Pancreas (tissue), 10 donors: ENCODE data around the gene MTUS2. TPM values are rescaled to one million over a fixed set of nuclear protein-coding genes. Genes with fewer than 3 reads are reported as not detected.
A peak's percentile ranks its signal among the peaks of the same experiment; 100 is the strongest.

Source experiments
- ATAC-seq, 4 donors: fragments of 200-7000 bp; cut with Tn5 transposase; one replicate each; pipeline versions ENCODE4 v1.8.0 to v1.9.1; 2020; ENCODE audit warnings: mild to moderate bottlenecking in 4 of 4, moderate library complexity in 4 of 4
- DNase-seq, 6 donors: peaks; one replicate each; pipeline ENCODE4 v3.0.0-alpha.2; 2020
- FAIRE-seq: peaks from 2 replicates; lab custom pipeline; 2012; peaks lifted over from hg19 to GRCh38; lab: Jason Lieb, UNC
- H3K27ac ChIP-seq, 4 donors: fragments of 200-600 bp; sonication (generic); 1 replicate in 3 of 4; 2 replicates in 1 of 4; pipeline versions ENCODE4 v1.5.0 to v1.8.0; 2020
- H3K27me3 ChIP-seq, 4 donors: fragments of 200-600 bp; one replicate each; pipeline ENCODE4 v1.8.0; 2021
- H3K36me3 ChIP-seq, 3 donors: fragments of 200-600 bp; sonication (generic) in 1 of 3; one replicate each; pipeline versions ENCODE4 v1.5.0 to v1.8.0; 2020 to 2021
- H3K4me1 ChIP-seq, 3 donors: fragments of 200-600 bp; one replicate each; pipeline ENCODE4 v1.8.0; 2021
- H3K4me3 ChIP-seq, 4 donors: fragments of 200-600 bp; sonication (generic) in 2 of 4; one replicate each; pipeline versions ENCODE4 v1.5.0 to v1.8.0; 2020 to 2021
- H3K9me3 ChIP-seq, 4 donors: fragments of 200-600 bp; one replicate each; pipeline ENCODE4 v1.8.0; 2021
- WGBS, 2 donors: extraction: QIAGEN DNeasy Blood & Tissue Kit; methylation state at CpG; one replicate each; pipeline ENCODE4 v1.1.7; 2013; 5-methylcytosine and 5-hydroxymethylcytosine counted together
- intact Hi-C, 3 donors: fragments of 100-400 bp; cut with DNase I; formaldehyde crosslinking; loops; one replicate each; pipeline versions ENCODE4 v1.11.1 to v1.14.2; 2022
- polyA plus RNA-seq, 2 donors: library from polyadenylated mRNA; stranded (reverse); fragments of 200-250 nt; gene quantifications; one replicate each; pipeline ENCODE4 v1.2.3, GENCODE V29; 2013
- total RNA-seq, 6 donors: library from RNA; stranded (reverse); fragmentation: NEBNext Ultra II Directional in 4 of 6; extraction: Animal tissue kit (Norgen Biotek cat#: 25700) in 4 of 6; gene quantifications; one replicate each; pipeline versions ENCODE4 v1.2.1 to v1.2.4, GENCODE V29; 2021 to 2023
- TF ChIP-seq, protein P1 (sequence below), 4 donors: fragments of 200-600 bp; sonication (generic) in 3 of 4; IDR thresholded peaks; one replicate each; pipeline versions ENCODE4 v1.5.0 to v1.8.0; 2021; ENCODE audit warnings: antibody characterized with exemption in 4 of 4
- donor health status: healthy with polysubstance abuse.
- donor health status: DM: no; HTN: no; CAD: no; lungs with moderate emphysema.
- donor health status: DM: no; HTN: no; CAD: no.
- donor health status: control.
- donor health status: control.
- donor health status: Bipolar disorder and iron deficiency.
- donor health status: DM: yes; HTN: yes; CAD: no.
- donor health status: DM: no; HTN: no; CAD: no.
- donor health status: DM: no; HTN: no; CAD: no.
- donor health status: DM: yes; HTN: yes; CAD: no.

The MTUS2 gene
- total and polyA plus RNA-seq, 8 donors, result 2.2 to 9.0 (median 4.8) TPM

DNA sequence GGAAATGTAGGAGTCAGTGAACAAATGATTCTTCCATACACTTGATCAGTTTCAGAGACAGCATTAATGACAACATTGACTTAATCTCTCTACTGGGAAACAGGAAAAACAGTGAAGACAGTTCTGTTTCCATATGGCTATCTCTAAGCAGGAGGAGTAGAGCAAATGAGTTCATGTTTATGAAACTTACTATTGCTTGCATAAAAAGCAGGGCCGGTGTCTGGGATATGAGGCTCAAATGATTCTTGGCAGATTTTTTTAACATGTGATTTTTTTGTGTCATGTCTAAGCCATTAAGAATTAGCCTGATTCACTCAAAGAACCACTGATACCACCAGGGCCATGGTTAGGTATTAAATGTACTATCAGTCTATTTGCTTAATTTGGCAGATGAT lies 633.5 kb downstream of the MTUS2 start:
- 55 to 77% methylated on average over 1 of the region's 1 CpG for WGBS, 2 donors
- no peaks in the 10 kb centered on the region for H3K9me3 ChIP-seq
- no peaks in the 10 kb centered on the region for H3K36me3 ChIP-seq
- FAIRE-seq (no peak), DNase-seq (no peak), ATAC-seq (no peak)
- H3K27ac ChIP-seq, result no peak overlapping the region
- H3K27me3 ChIP-seq, result no peaks in the 10 kb centered on the region
- intact Hi-C loops, result no loop called here
- TF ChIP-seq, protein P1, sequence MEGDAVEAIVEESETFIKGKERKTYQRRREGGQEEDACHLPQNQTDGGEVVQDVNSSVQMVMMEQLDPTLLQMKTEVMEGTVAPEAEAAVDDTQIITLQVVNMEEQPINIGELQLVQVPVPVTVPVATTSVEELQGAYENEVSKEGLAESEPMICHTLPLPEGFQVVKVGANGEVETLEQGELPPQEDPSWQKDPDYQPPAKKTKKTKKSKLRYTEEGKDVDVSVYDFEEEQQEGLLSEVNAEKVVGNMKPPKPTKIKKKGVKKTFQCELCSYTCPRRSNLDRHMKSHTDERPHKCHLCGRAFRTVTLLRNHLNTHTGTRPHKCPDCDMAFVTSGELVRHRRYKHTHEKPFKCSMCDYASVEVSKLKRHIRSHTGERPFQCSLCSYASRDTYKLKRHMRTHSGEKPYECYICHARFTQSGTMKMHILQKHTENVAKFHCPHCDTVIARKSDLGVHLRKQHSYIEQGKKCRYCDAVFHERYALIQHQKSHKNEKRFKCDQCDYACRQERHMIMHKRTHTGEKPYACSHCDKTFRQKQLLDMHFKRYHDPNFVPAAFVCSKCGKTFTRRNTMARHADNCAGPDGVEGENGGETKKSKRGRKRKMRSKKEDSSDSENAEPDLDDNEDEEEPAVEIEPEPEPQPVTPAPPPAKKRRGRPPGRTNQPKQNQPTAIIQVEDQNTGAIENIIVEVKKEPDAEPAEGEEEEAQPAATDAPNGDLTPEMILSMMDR (IDR thresholded peaks at IDR 0.05), result no peak
- no peaks in the 10 kb centered on the region for H3K4me1 ChIP-seq
- H3K4me3 ChIP-seq, result no peak overlapping the region

DNA sequence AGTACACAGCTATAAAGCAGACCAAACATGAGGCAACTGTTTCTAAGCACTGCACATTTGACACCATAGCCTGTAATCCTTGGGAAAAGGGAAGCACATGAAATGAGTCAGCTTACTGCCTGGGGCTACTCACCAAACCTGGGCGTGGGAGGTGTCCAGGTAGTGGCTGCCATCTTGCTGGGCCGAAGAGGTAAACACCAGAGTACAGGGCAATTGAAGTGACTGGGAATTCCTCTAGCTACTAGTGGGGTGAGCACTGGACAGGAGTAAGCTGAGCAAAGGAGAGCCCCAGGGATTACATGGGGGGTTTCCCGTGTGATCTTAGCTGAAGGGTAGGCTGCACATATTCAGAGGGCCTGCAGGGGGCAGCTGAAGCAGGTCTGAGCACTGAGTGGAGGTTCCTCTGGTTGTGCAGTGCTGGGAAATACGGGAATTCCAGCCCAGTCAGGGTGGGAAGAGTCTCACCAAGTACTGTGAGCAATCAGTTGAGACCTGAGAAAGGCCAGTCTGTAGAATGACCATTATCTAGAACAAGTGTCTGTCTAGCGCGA lies 634.9 kb downstream of the MTUS2 start:
- no peak overlapping the region for H3K27ac ChIP-seq

DNA sequence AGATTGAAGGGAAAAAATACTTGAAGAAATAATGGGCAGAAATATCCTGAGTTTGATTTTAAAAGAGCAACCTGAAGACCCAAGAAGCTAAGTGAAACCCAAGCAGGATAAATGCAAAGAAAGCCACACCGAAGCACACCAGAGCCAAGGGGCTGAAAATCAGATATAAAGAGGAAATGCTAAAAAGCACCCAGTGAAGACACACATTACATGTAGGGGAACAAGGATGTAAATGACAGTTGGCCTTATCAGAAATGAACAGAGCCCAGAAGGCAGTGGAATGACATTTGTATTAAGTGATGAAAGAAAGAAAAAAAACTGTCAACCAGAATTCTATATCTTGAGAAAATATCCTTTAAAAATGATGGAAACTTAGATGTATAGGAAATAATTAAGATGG lies 636.3 kb downstream of the MTUS2 start:
- FAIRE-seq, result no peak
- TF ChIP-seq, protein P1 (IDR thresholded peaks at IDR 0.05), result no peak
- Histone ChIP-seq H3K9me3 (no peaks in the 10 kb centered on the region), H3K4me3 (no peak overlapping the region), H3K4me1 (no peaks in the 10 kb centered on the region), H3K27ac (no peak overlapping the region), H3K36me3 (no peaks in the 10 kb centered on the region), H3K27me3 (no peaks in the 10 kb centered on the region)
- no peak for DNase-seq
- no peak for ATAC-seq
- intact Hi-C loops, result no loop called here
- 92 to 93% methylated on average over 1 of the region's 1 CpG for WGBS, 2 donors

More for the DNA sequence above, 634.9 kb downstream of the MTUS2 start:
- Histone ChIP-seq H3K9me3 (no peaks in the 10 kb centered on the region), H3K4me3 (no peak overlapping the region), H3K4me1 (no peaks in the 10 kb centered on the region), H3K36me3 (no peaks in the 10 kb centered on the region), H3K27me3 (no peaks in the 10 kb centered on the region)
- WGBS, 2 donors, result 55 to 67% methylated on average over 6 of the region's 6 CpGs
- TF ChIP-seq, protein P1 (IDR thresholded peaks at IDR 0.05), result no peak
- FAIRE-seq, result no peak
- intact Hi-C loops, result no loop called here
- no peak for DNase-seq
- peak in 3 of 4 donors; percentile 35 to 71 (median 56) for ATAC-seq

DNA sequence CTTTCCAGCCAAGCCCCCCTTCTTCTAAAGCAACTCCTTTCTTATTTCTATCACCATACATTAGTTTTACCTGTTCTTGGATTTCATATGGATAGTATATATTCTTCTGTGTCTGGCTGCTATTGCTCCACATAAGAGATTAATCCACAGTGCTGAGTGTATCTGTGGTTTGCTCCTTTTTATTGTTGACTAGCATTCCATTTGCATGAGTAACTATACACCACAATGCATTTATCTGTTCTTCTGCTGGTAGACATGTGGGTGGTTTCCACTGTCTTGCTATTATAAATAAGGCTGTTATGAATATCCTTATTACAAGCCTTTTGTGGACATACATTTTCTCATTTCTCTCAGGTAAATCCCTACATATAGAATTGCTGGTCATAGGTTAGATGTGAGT lies 637.2 kb downstream of the MTUS2 start:
- no peak overlapping the region for H3K27ac ChIP-seq
- FAIRE-seq, result no peak
- H3K4me3 ChIP-seq, result no peak overlapping the region
- peak in 2 of 4 donors; percentile 29 to 46 for ATAC-seq
- H3K27me3 ChIP-seq, result no peaks in the 10 kb centered on the region
- no peaks in the 10 kb centered on the region for H3K36me3 ChIP-seq
- H3K9me3 ChIP-seq, result no peaks in the 10 kb centered on the region
- intact Hi-C loops, result no loop called here
- TF ChIP-seq, protein P1 (IDR thresholded peaks at IDR 0.05), result no peak
- H3K4me1 ChIP-seq, result no peaks in the 10 kb centered on the region
- no peak for DNase-seq

DNA sequence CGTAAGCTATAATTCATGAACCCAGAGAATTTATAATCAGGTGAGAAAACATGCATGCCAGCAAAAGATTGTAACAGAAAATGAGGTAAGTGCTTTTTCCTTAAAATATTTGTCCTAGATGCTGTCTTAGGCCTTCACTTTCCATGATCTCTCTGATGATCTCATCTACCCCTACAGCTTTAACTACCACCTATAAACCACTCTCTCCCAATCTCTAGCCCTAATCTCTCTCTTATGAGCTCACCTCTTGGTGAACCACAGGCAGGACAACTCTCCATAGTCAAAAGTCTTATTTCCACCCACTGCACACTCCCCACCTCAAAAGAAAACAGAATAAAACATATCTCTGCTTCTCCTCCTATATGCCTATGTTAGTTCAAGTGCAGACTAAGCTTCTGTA lies 638.3 kb downstream of the MTUS2 start:
- FAIRE-seq (no peak), DNase-seq (no peak), ATAC-seq (no peak)
- TF ChIP-seq, protein P1 (IDR thresholded peaks at IDR 0.05), result no peak
- no peaks in the 10 kb centered on the region for H3K36me3 ChIP-seq
- no peaks in the 10 kb centered on the region for H3K27me3 ChIP-seq
- 88 to 97% methylated on average over 1 of the region's 1 CpG for WGBS, 2 donors
- H3K27ac ChIP-seq, result no peak overlapping the region
- no peaks in the 10 kb centered on the region for H3K9me3 ChIP-seq
- H3K4me1 ChIP-seq, result no peaks in the 10 kb centered on the region
- H3K4me3 ChIP-seq, result no peak overlapping the region
- intact Hi-C loops, result no loop called here
